SK-N-MC (cell line): ENCODE data around the gene CCDC121.

Source experiments
- DNase-seq: peaks from one replicate; pipeline ENCODE4 v3.0.0-alpha.2; 2011; ENCODE audit warnings: low read depth, low spot score
- H3K27ac ChIP-seq: fragments of 200-600 bp; sonication (generic); 2 replicates; pipeline ENCODE4 v1.5.1; 2016; ENCODE audit warnings: mixed run types
- H3K36me3 ChIP-seq: fragments of 200-600 bp; sonication (generic); 2 replicates; pipeline ENCODE4 v1.6.1; 2017; ENCODE audit warnings: antibody characterized with exemption, low read length, mixed read lengths; ENCODE audit not compliant: insufficient read depth
- H3K4me3 ChIP-seq: fragments of 200-600 bp; sonication (generic); 2 replicates; pipeline ENCODE4 v1.5.1; 2016
- H3K9ac ChIP-seq: fragments of 200-600 bp; sonication (generic); 2 replicates; pipeline ENCODE4 v1.8.0; 2017; ENCODE audit warnings: mixed run types, mixed read lengths; ENCODE audit not compliant: insufficient read length
- H3K9me3 ChIP-seq: fragments of 200-600 bp; sonication (generic); 2 replicates; pipeline ENCODE4 v1.6.1; 2017; ENCODE audit warnings: low read depth, mild to moderate bottlenecking, antibody characterized with exemption, low read length, moderate library complexity, mixed read lengths
- EZH2 ChIP-seq: fragments of 200-600 bp; sonication (generic); IDR thresholded peaks from one replicate; pipeline ENCODE4 v1.6.1; 2017; ENCODE audit warnings: antibody characterized with exemption
- FOXP2 ChIP-seq: optimal IDR thresholded peaks from 2 replicates; pipeline ENCODE3; 2011; ENCODE audit warnings: mild to moderate bottlenecking, moderate library complexity; ENCODE audit not compliant: insufficient read depth; ENCODE audit errors: extremely low read length, control extremely low read depth
- POLR2AphosphoS5 ChIP-seq: IDR thresholded peaks from 2 replicates; pipeline ENCODE4 v1.6.1; 2012; ENCODE audit warnings: mild to moderate bottlenecking, low read depth, low read length, borderline replicate concordance

Gene CCDC121

GRCh38 chr2:27581417-27582128 is 47.2 kb downstream of the CCDC121 start:
- H3K36me3 ChIP-seq = no peaks in the 10 kb centered on the region; the same call in 1 of the 2 replicates
- peak overlapping the region; percentile 67; the same call in 1 of the 2 replicates for H3K27ac ChIP-seq
- DNase-seq = no peak
- peaks cover 3% of the 10 kb centered on the region; the same call in 1 of the 2 replicates for H3K9me3 ChIP-seq
- H3K9ac ChIP-seq = no peak overlapping the region
- TF ChIP-seq EZH2 = no peak
- TF ChIP-seq FOXP2 = no peak
- TF ChIP-seq POLR2AphosphoS5 = no peak
- H3K4me3 ChIP-seq = no peak overlapping the region
